ENCODE results near the gene GSTA2. TPM values are rescaled to one million over a fixed set of nuclear protein-coding genes. Genes with fewer than 3 reads are reported as not detected.
"Not testable (repeated sequence)": the region's sequence is repeated elsewhere in the genome, so short reads cannot be mapped to it uniquely, and the experiment has no call there.

The GSTA2 gene
- total RNA-seq, 2 experiments from 2014 or later, result not detected

- no peaks in the 10 kb centered on the region for H3K79me2 ChIP-seq (ENCODE audit: insufficient read depth, low read depth, low read length)
- BruUV-seq (replicated peaks), result no TSS peak
- no peaks in the 10 kb centered on the region for H4K20me1 ChIP-seq (ENCODE audit: insufficient read depth, low read length)
- ChIA-PET POLR2A (no interaction called here), CTCF (ENCODE audit: unreplicated experiment) (no interaction called here)
- H3K9me2 ChIP-seq (ENCODE audit: insufficient read depth, low read length), result no peaks in the 10 kb centered on the region
- no peaks in the 10 kb centered on the region for H3K9me3 ChIP-seq (ENCODE audit: low read length)
- H3K4me3 ChIP-seq (ENCODE audit: low read depth, low read length, poor library complexity, severe bottlenecking), result no peak overlapping the region
- H2AFZ ChIP-seq (ENCODE audit: low read length), result no peak overlapping the region
- H3K27ac ChIP-seq (ENCODE audit: low read depth, low read length, poor library complexity, severe bottlenecking), result no peak overlapping the region
- H3K4me1 ChIP-seq (ENCODE audit: insufficient read depth, low read length, poor library complexity, severe bottlenecking), result no peaks in the 10 kb centered on the region
- intact Hi-C loops (cut with micrococcal nuclease; ENCODE audit: unreplicated experiment), result no loop called here
- no peak for DNase-seq (ENCODE audit: low spot score)
- H3K36me3 ChIP-seq (ENCODE audit: insufficient read depth, low read length), result no peaks in the 10 kb centered on the region
- H3K4me2 ChIP-seq (ENCODE audit: low read length), result no peak overlapping the region
- TF ChIP-seq CTCF (conservative IDR thresholded peaks at IDR 0.05; ENCODE audit: low read length) (no peak), EZH2phosphoT487 (IDR thresholded peaks at IDR 0.05; ENCODE audit: borderline replicate concordance, low read depth, low read length) (no peak)
Measured at GRCh38 chr6:52787917-52788316, 24.6 kb upstream of the GSTA2 start.

GRCh38 chr6:52786249-52786956 is 23.1 kb upstream of the GSTA2 start:
- H3K9me2 ChIP-seq (ENCODE audit: insufficient read depth, low read length), result no peaks in the 10 kb centered on the region
- intact Hi-C loops (cut with micrococcal nuclease; ENCODE audit: unreplicated experiment), result loop anchor here (1.0 kb wide), 1 partner anchor 40 kb away; no protein-coding TSS in a partner anchor
- no TSS peak for BruUV-seq (replicated peaks)
- H3K4me3 ChIP-seq (ENCODE audit: low read depth, low read length, poor library complexity, severe bottlenecking), result no peak overlapping the region
- H3K27ac ChIP-seq (ENCODE audit: low read depth, low read length, poor library complexity, severe bottlenecking), result no peak overlapping the region
- H3K4me1 ChIP-seq (ENCODE audit: insufficient read depth, low read length, poor library complexity, severe bottlenecking), result no peaks in the 10 kb centered on the region
- no peak for TF ChIP-seq CTCF (conservative IDR thresholded peaks at IDR 0.05; ENCODE audit: low read length)
- no peak for TF ChIP-seq EZH2phosphoT487 (IDR thresholded peaks at IDR 0.05; ENCODE audit: borderline replicate concordance, low read depth, low read length)
- no peak overlapping the region for H3K4me2 ChIP-seq (ENCODE audit: low read length)
- no peaks in the 10 kb centered on the region for H4K20me1 ChIP-seq (ENCODE audit: insufficient read depth, low read length)
- ChIA-PET POLR2A (no interaction called here), CTCF (ENCODE audit: unreplicated experiment) (no interaction called here)
- H2AFZ ChIP-seq (ENCODE audit: low read length), result no peak overlapping the region
- H3K36me3 ChIP-seq (ENCODE audit: insufficient read depth, low read length), result no peaks in the 10 kb centered on the region
- no peaks in the 10 kb centered on the region for H3K79me2 ChIP-seq (ENCODE audit: insufficient read depth, low read depth, low read length)
- no peak for DNase-seq (ENCODE audit: low spot score)
- no peaks in the 10 kb centered on the region for H3K9me3 ChIP-seq (ENCODE audit: low read length)

- H3K4me3 ChIP-seq (ENCODE audit: low read depth, low read length, poor library complexity, severe bottlenecking); H3K9me2 ChIP-seq (ENCODE audit: insufficient read depth, low read length); H3K9me3 ChIP-seq (ENCODE audit: low read length); H3K27ac ChIP-seq (ENCODE audit: low read depth, low read length, poor library complexity, severe bottlenecking); H3K79me2 ChIP-seq (ENCODE audit: insufficient read depth, low read depth, low read length); H3K4me2 ChIP-seq (ENCODE audit: low read length); H3K4me1 ChIP-seq (ENCODE audit: insufficient read depth, low read length, poor library complexity, severe bottlenecking); BruUV-seq (replicated peaks); H2AFZ ChIP-seq (ENCODE audit: low read length); H4K20me1 ChIP-seq (ENCODE audit: insufficient read depth, low read length); intact Hi-C loops (cut with micrococcal nuclease; ENCODE audit: unreplicated experiment); H3K36me3 ChIP-seq (ENCODE audit: insufficient read depth, low read length); POLR2A ChIA-PET; DNase-seq (ENCODE audit: low spot score); CTCF ChIA-PET (ENCODE audit: unreplicated experiment): not testable (repeated sequence)
Measured at GRCh38 chr6:52782696-52783274, 19.5 kb upstream of the GSTA2 start.

- BruUV-seq (replicated peaks); H3K79me2 ChIP-seq (ENCODE audit: insufficient read depth, low read depth, low read length); H3K4me3 ChIP-seq (ENCODE audit: low read depth, low read length, poor library complexity, severe bottlenecking); H3K9me2 ChIP-seq (ENCODE audit: insufficient read depth, low read length); intact Hi-C loops (cut with micrococcal nuclease; ENCODE audit: unreplicated experiment); H3K4me1 ChIP-seq (ENCODE audit: insufficient read depth, low read length, poor library complexity, severe bottlenecking); H3K36me3 ChIP-seq (ENCODE audit: insufficient read depth, low read length); H3K9me3 ChIP-seq (ENCODE audit: low read length); POLR2A ChIA-PET; H4K20me1 ChIP-seq (ENCODE audit: insufficient read depth, low read length); DNase-seq (ENCODE audit: low spot score); CTCF ChIA-PET (ENCODE audit: unreplicated experiment); H3K4me2 ChIP-seq (ENCODE audit: low read length); H2AFZ ChIP-seq (ENCODE audit: low read length); H3K27ac ChIP-seq (ENCODE audit: low read depth, low read length, poor library complexity, severe bottlenecking): not testable (repeated sequence)
Measured at GRCh38 chr6:52782209-52782608, 18.9 kb upstream of the GSTA2 start.

Data from OCI-LY7 (cell line).